GM11168 (cell line): ENCODE data around the gene PXYLP1.

ENCODE experiments used
- in situ Hi-C: fragments of 300-500 bp; cut with MboI; formaldehyde crosslinking; loops from one replicate; pipeline ENCODE4 v1.12.0; 2022; ENCODE audit warnings: low sequenced_read_pairs; ENCODE audit not compliant: unreplicated experiment

The PXYLP1 gene

DNA sequence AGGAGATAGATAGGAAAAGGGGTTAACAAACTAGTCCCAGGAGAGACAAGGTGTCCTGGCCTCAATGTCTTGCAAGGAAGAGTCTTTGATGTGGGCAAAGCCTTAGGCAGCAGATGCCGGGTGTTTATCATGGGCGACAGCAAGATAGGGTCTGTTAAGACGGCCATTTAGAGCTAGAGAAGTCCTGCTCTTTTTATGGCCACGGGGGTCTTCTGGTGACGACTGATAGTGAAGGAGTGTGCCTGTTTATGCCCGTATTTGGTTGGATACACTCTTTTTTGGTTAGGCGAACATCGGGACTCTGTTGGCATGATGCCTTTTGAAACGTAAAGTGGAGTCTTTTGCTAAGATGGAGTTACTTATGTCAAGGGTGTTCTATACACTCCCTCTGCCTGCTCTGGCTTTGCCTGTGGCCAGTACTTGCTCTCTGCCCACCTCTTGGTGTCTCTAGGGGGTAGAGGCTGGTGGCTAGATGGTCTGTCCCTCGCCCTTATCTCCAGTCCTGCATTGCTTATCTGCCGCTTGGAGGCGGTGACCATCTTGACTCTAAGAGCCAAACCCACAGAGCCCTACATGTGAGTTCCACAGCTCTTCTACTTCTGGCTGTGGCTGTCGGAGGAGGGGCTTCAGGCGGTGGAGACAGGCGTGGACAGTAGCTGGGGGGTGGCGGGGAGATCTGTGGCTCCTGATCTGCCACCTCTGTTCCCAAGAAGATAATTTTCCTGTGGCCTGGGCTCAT lies 80.9 kb downstream of the PXYLP1 start:
- in situ Hi-C loops = loop anchor here (25.0 kb wide), 1 partner anchor 250 kb away; no protein-coding TSS in a partner anchor

DNA sequence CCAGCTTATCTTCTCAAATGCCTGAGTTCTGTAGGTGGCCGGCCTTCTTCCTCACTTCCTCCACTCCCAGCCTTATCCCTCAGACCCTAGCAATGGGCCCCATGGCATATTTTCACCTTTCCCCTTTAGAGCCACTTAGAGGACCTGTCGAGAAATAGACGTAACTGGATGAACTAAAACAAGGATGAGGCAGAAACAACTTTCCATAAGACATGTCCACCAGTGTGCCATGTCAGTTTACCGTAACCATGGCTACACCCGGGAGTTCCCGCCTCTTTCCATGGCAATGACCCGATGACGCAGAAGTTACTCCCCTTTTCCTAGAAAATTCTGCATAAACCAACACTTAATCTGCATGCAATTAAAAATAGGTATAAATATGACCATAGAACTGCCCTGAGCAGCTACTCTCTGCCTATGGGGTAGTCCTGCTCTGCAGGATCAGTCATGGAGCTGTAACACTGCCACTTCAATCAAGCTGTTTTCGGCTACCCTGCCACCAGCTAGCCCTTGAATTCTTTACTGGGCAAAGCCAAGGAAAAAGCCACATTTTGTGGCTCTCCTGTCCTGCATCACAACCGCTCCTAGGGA lies 81.6 kb downstream of the PXYLP1 start:
- in situ Hi-C loops = loop anchor here (25.0 kb wide), 1 partner anchor 249 kb away; no protein-coding TSS in a partner anchor

GRCh38 chr3:141314415-141314814 lies 82.8 kb downstream of the PXYLP1 start:
- in situ Hi-C loops = loop anchor here (25.0 kb wide), 1 partner anchor 248 kb away; no protein-coding TSS in a partner anchor

- in situ Hi-C loops = loop anchor here (25.0 kb wide), 1 partner anchor 245 kb away; no protein-coding TSS in a partner anchor
Observed at GRCh38 chr3:141316851-141317250, 85.2 kb downstream of the PXYLP1 start.

DNA sequence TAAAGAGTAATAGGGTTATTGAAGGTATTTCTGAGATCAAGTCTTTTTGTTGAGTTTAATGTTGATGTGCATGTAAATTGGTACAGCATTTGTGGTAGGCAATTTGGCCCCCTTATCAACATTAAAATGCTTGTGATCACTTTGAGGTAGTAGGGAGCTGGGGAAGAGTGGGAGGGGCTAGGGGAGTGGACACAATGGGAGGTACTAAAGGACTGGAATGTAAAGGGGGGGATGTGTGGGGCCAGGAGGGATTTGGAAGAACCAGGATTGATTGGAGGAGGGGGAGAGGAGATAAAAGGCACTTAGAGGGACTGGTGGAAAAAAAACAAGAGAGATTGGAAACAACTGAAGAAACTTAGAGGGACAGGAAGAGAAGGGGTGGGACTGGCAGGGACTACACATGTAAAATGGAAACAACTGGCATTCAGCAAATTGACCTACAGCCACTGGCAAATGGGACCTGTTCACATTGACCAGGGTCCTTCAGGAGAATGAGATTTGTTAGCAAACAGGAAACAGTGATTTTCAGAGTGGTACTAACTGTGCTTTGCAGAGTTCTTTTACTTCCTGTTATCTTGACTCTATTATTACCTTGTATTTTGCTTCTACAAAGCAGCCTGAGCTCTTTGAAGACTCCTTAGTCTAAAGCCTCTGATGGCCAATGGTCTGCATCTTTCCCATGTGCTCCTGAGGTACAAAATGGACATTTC lies 88.9 kb downstream of the PXYLP1 start:
- in situ Hi-C loops = loop anchor here (25.0 kb wide), 1 partner anchor 242 kb away; no protein-coding TSS in a partner anchor

DNA sequence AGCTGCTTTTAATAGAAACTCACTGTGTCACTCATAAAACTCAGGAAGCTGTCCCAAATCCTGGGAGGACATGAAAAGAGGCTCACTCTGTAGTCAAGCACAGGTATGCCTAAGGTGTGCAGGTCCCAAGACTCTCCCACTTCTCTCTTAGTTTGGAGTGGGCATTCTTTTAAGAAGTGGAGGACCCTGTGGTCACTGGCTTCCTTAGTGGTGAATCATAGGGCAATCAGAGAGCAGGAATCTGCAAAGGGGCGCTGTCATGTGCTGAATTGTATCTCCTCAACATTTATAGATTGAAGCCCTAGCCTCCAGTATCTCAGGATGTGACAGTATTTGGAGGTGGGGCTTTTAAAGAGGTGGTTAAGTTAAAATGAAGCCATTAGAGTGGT lies 89.5 kb downstream of the PXYLP1 start:
- in situ Hi-C loops = loop anchor here (25.0 kb wide), 1 partner anchor 241 kb away; no protein-coding TSS in a partner anchor

- in situ Hi-C loops = loop anchor here (25.0 kb wide), 1 partner anchor 238 kb away; no protein-coding TSS in a partner anchor
Observed at GRCh38 chr3:141323936-141324704, 92.5 kb downstream of the PXYLP1 start.

DNA sequence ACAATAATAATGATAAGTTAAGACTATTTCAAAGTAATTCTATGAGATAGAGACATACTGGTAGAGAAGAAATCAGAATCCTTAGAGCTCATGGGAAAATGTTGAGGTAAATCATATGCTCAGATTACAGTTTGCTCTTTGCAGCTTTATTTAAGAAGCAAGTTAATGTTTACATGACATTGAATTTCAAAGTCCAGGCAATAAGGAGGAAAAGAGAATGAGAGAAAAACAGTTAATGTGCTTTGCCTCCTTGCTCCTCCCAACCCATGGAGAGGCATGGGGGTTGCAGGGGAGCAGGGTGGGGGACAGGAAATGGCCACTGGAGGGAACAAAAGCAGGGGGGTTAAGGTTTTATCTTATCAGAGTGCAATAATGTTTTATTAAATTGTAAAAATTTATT lies 94.5 kb downstream of the PXYLP1 start:
- in situ Hi-C loops = no loop called here

DNA sequence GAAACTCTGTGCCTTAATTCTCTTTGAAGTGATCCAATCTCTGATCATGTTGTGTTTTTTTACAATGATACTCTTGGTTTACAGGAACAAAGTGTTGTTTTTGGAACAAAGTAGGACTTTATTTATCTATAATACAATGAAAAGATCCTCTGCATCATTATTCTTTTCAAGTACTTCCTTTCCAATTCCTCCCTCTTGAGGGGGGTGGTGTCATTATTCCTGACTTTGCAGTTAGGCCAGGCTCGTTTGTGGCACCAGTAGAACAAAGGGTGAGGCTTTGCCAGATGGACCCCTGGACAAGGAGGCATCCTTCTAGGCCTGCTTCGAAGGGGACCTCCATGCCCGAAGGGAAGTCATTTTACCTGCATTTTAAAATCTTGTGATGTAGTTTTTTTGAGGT lies 95.0 kb downstream of the PXYLP1 start:
- in situ Hi-C loops = no loop called here

DNA sequence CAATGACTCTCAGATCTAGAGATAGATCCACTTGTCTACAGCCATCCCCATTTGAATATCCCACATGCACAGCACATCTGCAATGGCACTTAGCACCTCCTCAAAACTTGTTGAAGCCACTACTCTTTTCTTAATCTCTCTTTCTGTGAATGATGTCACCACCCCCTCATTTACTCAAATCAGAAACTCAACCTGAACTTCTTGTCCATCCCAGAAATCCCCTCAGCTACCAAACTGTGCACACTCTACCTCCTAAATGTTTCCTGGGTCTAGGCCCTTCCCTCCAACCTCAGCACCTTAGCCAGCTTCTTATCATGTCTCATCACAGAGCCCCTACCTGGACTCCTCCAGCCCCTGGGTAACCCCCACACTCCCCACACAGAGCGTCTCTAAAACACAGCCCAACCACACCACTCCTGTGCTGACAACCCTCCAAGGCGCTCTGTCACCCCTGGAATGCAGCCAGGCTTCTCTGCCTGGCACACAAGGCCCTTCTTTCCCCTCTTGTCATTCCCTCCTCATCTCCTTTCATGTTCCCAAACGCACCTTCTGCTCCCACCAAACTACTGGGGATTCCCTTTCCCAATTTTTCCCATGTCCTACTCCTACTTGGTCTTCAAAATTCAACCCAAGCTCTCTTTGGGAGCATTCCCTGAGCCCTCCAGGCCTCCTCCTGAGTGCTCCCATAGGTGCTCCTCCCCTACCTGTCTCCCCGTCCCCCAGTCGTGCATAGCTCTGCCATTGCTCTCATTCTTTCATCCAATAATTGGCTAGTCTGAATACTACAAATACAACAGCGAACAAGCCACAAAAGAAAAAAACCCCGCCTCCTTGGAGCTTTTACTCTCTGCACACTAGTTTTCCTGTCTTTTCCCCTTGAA lies 96.9 kb downstream of the PXYLP1 start:
- in situ Hi-C loops = no loop called here

- in situ Hi-C loops = no loop called here
Observed at GRCh38 chr3:141330235-141330634, 98.6 kb downstream of the PXYLP1 start.

- in situ Hi-C loops = no loop called here
Observed at GRCh38 chr3:141330718-141331376, 99.2 kb downstream of the PXYLP1 start.

GRCh38 chr3:141331377-141332318 lies 100.0 kb downstream of the PXYLP1 start:
- in situ Hi-C loops = no loop called here

DNA sequence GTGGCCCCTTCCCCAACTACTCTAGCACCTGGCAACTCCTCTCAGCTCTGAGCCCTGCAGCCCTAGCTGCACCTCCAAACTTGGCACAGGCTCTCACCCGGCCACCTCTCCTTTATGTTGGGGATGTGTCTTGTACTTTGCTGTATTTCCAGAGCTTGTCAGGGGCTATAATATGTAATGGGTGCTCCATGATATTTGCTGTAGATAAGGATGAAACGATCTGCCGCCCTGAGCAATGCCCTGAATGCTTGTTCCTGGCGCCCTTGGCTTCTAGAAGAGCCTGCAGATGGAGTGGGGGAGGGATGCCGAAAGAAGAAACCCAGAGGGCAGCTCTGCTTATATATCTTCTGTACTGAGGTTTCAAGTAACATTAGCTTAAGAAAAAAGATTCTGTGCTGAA lies 100.8 kb downstream of the PXYLP1 start:
- in situ Hi-C loops = no loop called here

- in situ Hi-C loops = no loop called here
Observed at GRCh38 chr3:141333836-141334626, 102.4 kb downstream of the PXYLP1 start.

DNA sequence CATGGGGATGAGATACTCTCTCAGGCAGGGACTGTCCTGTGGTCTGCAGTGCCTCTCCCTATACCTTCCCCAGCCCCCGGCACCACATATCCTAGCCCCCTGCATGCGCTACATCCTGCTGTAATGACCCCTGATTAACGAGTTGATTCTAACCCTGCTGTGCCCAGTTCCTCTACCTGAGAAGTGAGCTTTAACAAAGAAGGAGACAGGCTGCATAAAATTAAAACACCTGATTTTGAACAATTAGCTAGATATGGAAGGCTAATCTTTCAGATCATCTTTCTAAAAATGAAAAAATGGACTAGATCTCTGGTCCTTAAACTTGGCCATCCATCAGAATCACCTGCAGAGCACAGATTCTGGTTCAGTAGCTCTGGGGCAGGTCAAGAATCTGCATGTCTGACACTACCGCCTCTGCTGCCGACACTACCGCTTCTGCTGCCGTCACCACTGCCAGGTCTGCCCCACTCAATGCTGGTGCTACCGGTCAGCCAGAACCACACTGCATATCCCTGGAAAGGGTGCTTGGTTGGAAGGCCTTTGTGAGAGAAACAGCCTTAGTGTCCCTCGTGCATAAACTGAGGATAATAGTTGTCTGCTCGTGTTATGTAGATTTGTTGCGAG lies 103.1 kb downstream of the PXYLP1 start:
- in situ Hi-C loops = no loop called here
